Activated CD4-positive, alpha-beta T cell treated with anti-CD3 and anti-CD28 coated beads, Interleukin-2, Interleukin-6, amounts not matched to agents 100 ng/mL and 50 ng/mL, durations not matched to agents 16 hours and 8 hours (primary cell): ENCODE data around the gene C1GALT1.

ENCODE experiments used
- DNase-seq: peaks from one replicate; pipeline ENCODE4 v3.0.0-alpha.2; 2020

The C1GALT1 gene

DNA sequence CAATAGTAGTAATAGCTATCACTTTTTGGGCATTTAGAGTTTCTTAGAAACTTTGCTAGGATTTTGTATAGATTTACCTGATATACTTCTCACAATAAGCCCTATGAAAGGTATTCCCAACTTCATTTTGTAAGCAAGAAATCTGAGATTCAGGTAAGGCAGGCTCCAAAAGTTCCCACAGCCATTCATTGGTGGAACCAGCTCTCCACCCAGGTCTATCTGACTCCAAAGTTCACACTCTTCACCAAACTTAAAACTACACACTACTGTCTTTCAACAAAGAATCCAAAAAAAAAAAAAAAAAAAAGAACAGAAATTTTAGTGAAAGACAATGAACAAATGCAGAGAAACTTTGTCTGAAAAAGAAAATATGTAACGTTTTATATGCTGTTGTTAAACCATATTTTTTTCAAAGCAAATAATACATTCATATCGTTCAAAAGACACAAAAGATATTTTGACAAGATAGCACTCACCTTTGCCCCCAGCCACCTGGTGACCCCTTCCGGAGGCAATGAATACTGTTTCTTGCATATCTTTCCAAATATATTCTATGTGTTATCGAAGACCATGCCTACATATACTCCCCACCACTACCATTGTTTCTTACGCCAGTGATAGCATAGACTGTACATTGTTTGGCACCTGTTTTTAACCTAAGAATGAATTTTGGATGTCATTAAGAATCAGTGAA is 108.2 kb downstream of the C1GALT1 start:
- no peak for DNase-seq

- DNase-seq = no peak
These were observed 109.7 kb downstream of the C1GALT1 start for GRCh38 chr7:7292085-7292484.

DNA sequence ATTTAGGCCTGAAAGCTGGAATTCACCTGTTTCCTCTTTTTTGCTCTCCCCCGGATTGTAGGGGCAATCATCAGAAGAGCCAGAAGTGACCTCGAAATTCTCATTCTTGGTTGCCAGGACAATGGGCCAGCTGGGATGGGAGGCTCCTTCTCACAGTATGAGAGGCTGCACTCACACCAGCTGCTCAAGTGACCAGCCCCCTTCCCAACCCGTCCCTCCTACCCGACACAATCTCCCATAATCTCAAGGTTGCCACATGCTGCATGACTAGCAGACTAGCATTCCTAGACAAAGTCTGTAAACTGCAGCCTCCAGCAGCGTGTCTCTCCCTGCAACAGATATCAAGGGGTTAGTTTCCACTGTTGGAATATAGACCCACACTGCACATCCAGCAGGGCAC is 110.3 kb downstream of the C1GALT1 start:
- no peak for DNase-seq

DNA sequence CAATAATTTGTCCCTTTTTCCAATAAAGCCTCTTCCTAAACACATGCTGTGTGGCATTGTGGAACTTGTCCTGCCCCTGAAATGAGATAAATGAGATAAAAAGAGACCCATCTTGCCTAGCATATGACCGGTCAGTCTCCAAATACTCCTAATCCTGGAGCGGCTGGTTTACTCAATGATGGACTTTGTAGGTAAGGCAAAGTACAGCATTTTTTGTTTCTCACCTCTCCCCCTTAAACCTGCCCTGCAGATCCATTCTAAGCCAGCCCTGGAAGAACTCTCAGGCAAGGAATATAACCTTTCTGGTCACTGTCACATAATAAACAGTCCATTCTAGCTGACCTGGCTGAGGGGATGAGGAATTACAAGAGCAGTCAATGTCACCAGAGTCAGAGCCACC is 110.7 kb downstream of the C1GALT1 start:
- no peak for DNase-seq

DNA sequence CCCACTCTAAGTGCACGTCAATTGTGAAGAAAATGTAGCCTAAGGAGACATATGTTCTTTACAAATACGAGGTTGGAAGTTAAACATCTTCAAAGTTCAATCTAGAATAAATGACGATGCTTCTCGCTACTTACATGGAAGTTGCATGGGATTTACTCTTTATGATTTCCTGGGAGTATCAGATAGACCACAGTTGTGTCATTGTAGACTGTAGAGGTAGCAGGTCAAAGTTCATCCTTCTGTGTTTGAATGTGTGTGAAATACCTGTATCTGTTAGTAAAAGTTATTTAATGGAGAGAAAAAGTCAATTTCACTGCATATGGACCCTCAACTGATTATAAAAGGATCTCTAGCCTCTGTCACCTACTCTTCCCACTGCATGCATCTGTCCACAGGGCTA is 112.6 kb downstream of the C1GALT1 start:
- DNase-seq = no peak
